HG02852 (cell line): ENCODE measurements around the gene PRRC2A.

ENCODE experiments used
- ATAC-seq: cut with Tn5 transposase; IDR thresholded peaks from one replicate; pipeline ENCODE4 v1.9.1; 2021; ENCODE audit warnings: mild to moderate bottlenecking, moderate library complexity; ENCODE audit not compliant: unreplicated experiment

Gene PRRC2A

GRCh38 chr6:31622684-31623091 is 2.2 kb downstream of the PRRC2A start:
- ATAC-seq: no peak

- ATAC-seq: no peak
Measured at GRCh38 chr6:31624070-31624469, 3.6 kb downstream of the PRRC2A start.

GRCh38 chr6:31626952-31627351 is 6.4 kb downstream of the PRRC2A start:
- ATAC-seq: no peak

GRCh38 chr6:31627690-31628287 is 7.3 kb downstream of the PRRC2A start:
- no peak for ATAC-seq

- ATAC-seq: no peak
Measured at GRCh38 chr6:31629014-31629413, 8.5 kb downstream of the PRRC2A start.

GRCh38 chr6:31630177-31630934 is 9.8 kb downstream of the PRRC2A start:
- no peak for ATAC-seq

GRCh38 chr6:31631209-31631608 is 10.7 kb downstream of the PRRC2A start:
- ATAC-seq: no peak

GRCh38 chr6:31631681-31632278 is 11.3 kb downstream of the PRRC2A start:
- no peak for ATAC-seq

GRCh38 chr6:31632279-31632946 is 11.9 kb downstream of the PRRC2A start:
- no peak for ATAC-seq

GRCh38 chr6:31633447-31633846 is 12.9 kb downstream of the PRRC2A start:
- ATAC-seq: no peak

GRCh38 chr6:31634131-31634530 is 13.6 kb downstream of the PRRC2A start:
- ATAC-seq: no peak

- ATAC-seq: no peak
Measured at GRCh38 chr6:31634969-31635575, 14.6 kb downstream of the PRRC2A start.

- ATAC-seq: no peak
Measured at GRCh38 chr6:31636698-31637596, 16.4 kb downstream of the PRRC2A start.

GRCh38 chr6:31639043-31639442 is 18.5 kb downstream of the PRRC2A start:
- no peak for ATAC-seq

- ATAC-seq: no peak
Measured at GRCh38 chr6:31639449-31639861, 18.9 kb downstream of the PRRC2A start.

- ATAC-seq: no peak
Measured at GRCh38 chr6:31640612-31641011, 20.1 kb downstream of the PRRC2A start.

- ATAC-seq: no peak
Measured at GRCh38 chr6:31641370-31641769, 20.9 kb downstream of the PRRC2A start.

- no peak for ATAC-seq
Measured at GRCh38 chr6:31642798-31643570, 22.5 kb downstream of the PRRC2A start.

GRCh38 chr6:31643818-31644454 is 23.4 kb downstream of the PRRC2A start:
- no peak for ATAC-seq
